Peyer's patch (tissue), 4 donors: Measurements from ENCODE around the gene JHY.

Source experiments
- CTCF ChIP-seq, 6 experiments: fragments of 450-650 bp in 4 of 6; fragments of 200-600 bp in 2 of 6; sonication (generic) in 1 of 6; IDR thresholded peaks; one replicate each; pipeline ENCODE4 v1.5.1; 2017 to 2019; ENCODE audit warnings: antibody characterized with exemption in 6 of 6, mild to moderate bottlenecking in 3 of 6, moderate library complexity in 1 of 6
- POLR2A ChIP-seq, 2 donors: fragments of 450-650 bp; IDR thresholded peaks; one replicate each; pipeline ENCODE4 v1.5.1; 2017; ENCODE audit warnings: antibody characterized with exemption in 2 of 2, mild to moderate bottlenecking in 2 of 2, moderate library complexity in 2 of 2

GRCh38 chr11:122923302-122923701, 40.7 kb downstream of the JHY start:
- TF ChIP-seq CTCF (IDR thresholded peaks at IDR 0.05): no peak
- no peak for TF ChIP-seq POLR2A (IDR thresholded peaks at IDR 0.05)
